T-cell (primary cell): Measurements from ENCODE around the gene ZNF649. TPM values are rescaled to one million over a fixed set of nuclear protein-coding genes. Genes with fewer than 3 reads are reported as not detected.

ENCODE experiments used
- ATAC-seq, 4 experiments: fragments of 200-7000 bp in 3 of 4; fragments of 150-1000 bp in 1 of 4; cut with Tn5 transposase; replicated peaks in 1 of 4; 1 replicate in 3 of 4; 2 replicates in 1 of 4; pipeline ENCODE4 v1.10.0; 2021; ENCODE audit warnings: moderate library complexity in 3 of 4, mild to moderate bottlenecking in 2 of 4, moderate number of reproducible peaks in 1 of 4
- CTCF ChIA-PET, 2 donors: fragments of 300-600 bp; sonication (Branson Sonifier 250); formaldehyde crosslinking; loops; one replicate each; lab custom pipeline; 2022; ENCODE audit warnings: antibody characterized with exemption in 2 of 2; lab: Charles Lee
- POLR2A ChIA-PET, 2 donors: fragments of 300-600 bp; sonication (Branson Sonifier 250); formaldehyde crosslinking; loops; one replicate each; lab custom pipeline; 2022; ENCODE audit warnings: antibody characterized with exemption in 2 of 2; lab: Charles Lee
- DNase-seq, 35 experiments: peaks; one replicate each; pipeline versions ENCODE4 v3.0.0 to v3.0.0-alpha.2; 2013 to 2023
- H3K27ac ChIP-seq: one replicate; pipeline ENCODE4 v1.5.1; 2013; ENCODE audit warnings: low read length
- H3K27me3 ChIP-seq, 2 experiments: replicated peaks in 1 of 2; 1 replicate in 1 of 2; 2 replicates in 1 of 2; pipeline versions ENCODE4 v1.6.1 to v1.7.0; 2013; ENCODE audit warnings: low read length in 1 of 2, mixed read lengths in 1 of 2; ENCODE audit not compliant: control insufficient read depth in 2 of 2, insufficient read depth in 2 of 2; ENCODE audit errors: extremely low read depth in 1 of 2
- H3K36me3 ChIP-seq, 2 donors: 1 replicate in 1 of 2; 2 replicates in 1 of 2; pipeline versions ENCODE4 v1.6.1 to v1.7.0; 2013; ENCODE audit warnings: low read length in 1 of 2; ENCODE audit not compliant: control insufficient read depth in 2 of 2, insufficient read depth in 1 of 2; ENCODE audit errors: extremely low read depth in 1 of 2
- H3K4me1 ChIP-seq, 2 experiments: 1 replicate in 1 of 2; 2 replicates in 1 of 2; pipeline versions ENCODE4 v1.6.1 to v1.7.0; 2013; ENCODE audit warnings: low read length in 2 of 2, mixed read lengths in 1 of 2; ENCODE audit not compliant: insufficient read depth in 2 of 2, control insufficient read depth in 1 of 2; ENCODE audit errors: extremely low read depth in 1 of 2
- H3K4me3 ChIP-seq, 2 donors: 1 replicate in 1 of 2; 2 replicates in 1 of 2; pipeline versions ENCODE4 v1.5.1 to v1.7.0; 2013; ENCODE audit warnings: mild to moderate bottlenecking in 2 of 2, low read length in 1 of 2, moderate library complexity in 1 of 2; ENCODE audit not compliant: control insufficient read depth in 1 of 2; ENCODE audit errors: extremely low read depth in 1 of 2
- H3K9me3 ChIP-seq: 2 replicates; pipeline ENCODE4 v1.7.0; 2013
- H3K27ac Mint-ChIP-seq, 2 donors: one replicate each; pipeline ENCODE4 v1.8.0; 2020 to 2021; ENCODE audit warnings: mild to moderate bottlenecking in 2 of 2, mixed read lengths in 2 of 2
- H3K27me3 Mint-ChIP-seq, 2 donors: one replicate each; pipeline ENCODE4 v1.8.0; 2021 to 2022; ENCODE audit warnings: mixed read lengths in 2 of 2
- H3K36me3 Mint-ChIP-seq: one replicate; pipeline ENCODE4 v1.8.0; 2021; ENCODE audit warnings: mixed read lengths
- H3K4me1 Mint-ChIP-seq, 3 donors: one replicate each; pipeline ENCODE4 v1.8.0; 2020 to 2022; ENCODE audit warnings: mixed read lengths in 3 of 3, mild to moderate bottlenecking in 1 of 3
- H3K4me3 Mint-ChIP-seq, 3 donors: one replicate each; pipeline ENCODE4 v1.8.0; 2020 to 2022; ENCODE audit warnings: mild to moderate bottlenecking in 3 of 3, mixed read lengths in 3 of 3, moderate library complexity in 3 of 3
- H3K9me3 Mint-ChIP-seq, 3 donors: one replicate each; pipeline ENCODE4 v1.8.0; 2020 to 2022; ENCODE audit warnings: mixed read lengths in 3 of 3
- WGBS: methylation state at CpG from one replicate; pipeline ENCODE4 v1.1.5; 2013; ENCODE audit warnings: missing lambda C conversion rate; ENCODE audit not compliant: insufficient coverage; 5-methylcytosine and 5-hydroxymethylcytosine counted together
- total RNA-seq, 35 experiments: library from RNA in 6 of 35; stranded (reverse) in 6 of 35; fragments of 120-200 nt in 1 of 35; gene quantifications; one replicate each; pipeline versions ENCODE4 v1.2.1 to v1.2.4 and lab custom pipeline; 2013 to 2026

The ZNF649 gene
- total RNA-seq, 5 donors from 2014 or later (not counting 1 experiment from before 2014, with no cell fraction given), result 12.4 to 28.2 (median 23.8) TPM

DNA sequence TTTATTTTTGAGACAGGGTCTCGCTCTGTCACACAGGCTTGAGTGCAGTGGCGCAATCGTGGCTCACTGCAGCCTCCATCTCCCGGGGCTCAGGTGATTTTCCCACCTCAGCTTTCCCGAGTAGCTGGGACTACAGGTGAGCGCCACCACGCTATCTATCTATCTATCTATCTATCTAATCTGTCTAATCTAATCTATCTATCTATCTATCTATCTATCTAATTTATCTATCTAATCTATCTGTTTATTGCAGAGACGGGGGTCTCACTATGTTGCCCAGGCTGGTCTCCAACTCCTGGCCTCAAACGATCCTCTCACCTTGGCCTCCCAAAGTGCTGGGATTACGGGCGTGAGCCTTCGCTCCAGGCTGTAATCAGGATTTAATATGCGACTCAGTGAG is 23.0 kb upstream of the ZNF649 start:
- ChIA-PET POLR2A (no interaction called here), CTCF (no interaction called here)
- no peaks in the 10 kb centered on the region for H3K27me3 ChIP-seq
- H3K36me3 Mint-ChIP-seq, result peaks cover 70% of the 10 kb centered on the region
- 51% methylated on average over 9 of the region's 13 CpGs for WGBS
- H3K9me3 ChIP-seq, result peaks cover 6% of the 10 kb centered on the region
- ATAC-seq (no peak), DNase-seq (no peak)
- H3K4me3 Mint-ChIP-seq, result peak overlapping the region; percentile 95 to 100 (median 98)
- peak overlapping the region; percentile 69 to 98 for H3K4me3 ChIP-seq
- H3K4me1 Mint-ChIP-seq, result peaks cover 28 to 40% (median 29%) of the 10 kb centered on the region in 3 donors
- peaks cover 32 to 49% (median 43%) of the 10 kb centered on the region in 3 donors for H3K9me3 Mint-ChIP-seq
- no peak overlapping the region for H3K27ac ChIP-seq
- H3K4me1 ChIP-seq, result peaks cover 6 to 16% of the 10 kb centered on the region in 2 experiments
- no peaks in the 10 kb centered on the region for H3K27me3 Mint-ChIP-seq
- H3K36me3 ChIP-seq, result peaks cover under 1 to 17% of the 10 kb centered on the region in 2 donors
- peak overlapping the region; percentile 92 to 95 for H3K27ac Mint-ChIP-seq

- H3K9me3 Mint-ChIP-seq, result peaks cover 32 to 51% (median 46%) of the 10 kb centered on the region in 3 donors
- H3K27ac Mint-ChIP-seq, result peak within 1 kb of the TSS; percentile 92 to 95
- H3K4me3 Mint-ChIP-seq, result peak within 1 kb of the TSS; percentile 95 to 100 (median 98)
- ChIA-PET POLR2A (interaction anchor here in 1 of 2 donors (0.5 kb wide), 1 partner anchor 1231 kb away, joined by 4 read pairs; no protein-coding TSS in a partner anchor), CTCF (interaction anchor here in 1 of 2 donors (0.6 kb wide), 1 partner anchor 756 kb away, joined by 3 read pairs; no protein-coding TSS in a partner anchor)
- no peaks in the 10 kb centered on the region for H3K27me3 Mint-ChIP-seq
- peak; percentile 86 to 93 (median 92) for ATAC-seq
- peak within 1 kb of the TSS; percentile 68 for H3K27ac ChIP-seq
- H3K36me3 Mint-ChIP-seq, result peaks cover 66% of the 10 kb centered on the region
- H3K4me1 ChIP-seq, result peaks cover 6 to 16% of the 10 kb centered on the region in 2 experiments
- peaks cover 28 to 40% (median 29%) of the 10 kb centered on the region in 3 donors for H3K4me1 Mint-ChIP-seq
- H3K27me3 ChIP-seq, result no peaks in the 10 kb centered on the region
- peaks cover 0 to 12% of the 10 kb centered on the region in 2 donors for H3K36me3 ChIP-seq
- peaks cover 6% of the 10 kb centered on the region for H3K9me3 ChIP-seq
- H3K4me3 ChIP-seq, result peak within 1 kb of the TSS; percentile 69 to 98
- DNase-seq, result peak; percentile 56 to 89 (median 76)
- WGBS, result under 1% methylated on average over 48 of the region's 52 CpGs
These were observed 22.2 kb upstream of the ZNF649 start, which contains the start of gene ZNF613 for GRCh38 chr19:51926784-51927741. ZNF613 (plus strand) TSS chr19:51927472; CDS start chr19:51936221, 8,749 bp downstream.

GRCh38 chr19:51926426-51926783 is 21.6 kb upstream of the ZNF649 start:
- Mint-ChIP-seq H3K4me3 (peak overlapping the region; percentile 95 to 100 (median 98)), H3K27me3 (no peaks in the 10 kb centered on the region), H3K36me3 (peaks cover 67% of the 10 kb centered on the region), H3K27ac (peak overlapping the region; percentile 92 to 95), H3K4me1 (peaks cover 28 to 40% (median 29%) of the 10 kb centered on the region in 3 donors), H3K9me3 (peaks cover 26 to 52% (median 48%) of the 10 kb centered on the region in 3 donors)
- DNase-seq (no peak), ATAC-seq (no peak)
- ChIA-PET CTCF (no interaction called here), POLR2A (interaction anchor here in 1 of 2 donors (0.5 kb wide), 1 partner anchor 1232 kb away, joined by 4 read pairs; no protein-coding TSS in a partner anchor)
- H3K27me3 ChIP-seq, result no peaks in the 10 kb centered on the region
- H3K9me3 ChIP-seq, result peaks cover 6% of the 10 kb centered on the region
- WGBS, result 19% methylated on average over 6 of the region's 11 CpGs
- H3K27ac ChIP-seq, result peak overlapping the region; percentile 68
- peaks cover 0 to 12% of the 10 kb centered on the region in 2 donors for H3K36me3 ChIP-seq
- peaks cover 6 to 16% of the 10 kb centered on the region in 2 experiments for H3K4me1 ChIP-seq
- peak overlapping the region; percentile 69 to 98 for H3K4me3 ChIP-seq

GRCh38 chr19:51921949-51922348 is 17.1 kb upstream of the ZNF649 start:
- Mint-ChIP-seq H3K4me1 (peaks cover 7% of the 10 kb centered on the region in 3 donors), H3K4me3 (no peak overlapping the region), H3K36me3 (peaks cover 46% of the 10 kb centered on the region), H3K9me3 (peaks cover 29 to 58% (median 56%) of the 10 kb centered on the region in 3 donors), H3K27me3 (no peaks in the 10 kb centered on the region), H3K27ac (no peak overlapping the region)
- ATAC-seq (no peak), DNase-seq (no peak)
- Histone ChIP-seq H3K27me3 (no peaks in the 10 kb centered on the region), H3K4me3 (peak overlapping the region in 1 of 2 donors; percentile 44), H3K9me3 (peaks cover 8% of the 10 kb centered on the region), H3K4me1 (peaks cover 2 to 5% of the 10 kb centered on the region in 2 experiments), H3K36me3 (no peaks in the 10 kb centered on the region), H3K27ac (no peak overlapping the region)
- CTCF ChIA-PET, result no interaction called here
- 94% methylated on average over 8 of the region's 8 CpGs for WGBS
- POLR2A ChIA-PET, result no interaction called here

DNA sequence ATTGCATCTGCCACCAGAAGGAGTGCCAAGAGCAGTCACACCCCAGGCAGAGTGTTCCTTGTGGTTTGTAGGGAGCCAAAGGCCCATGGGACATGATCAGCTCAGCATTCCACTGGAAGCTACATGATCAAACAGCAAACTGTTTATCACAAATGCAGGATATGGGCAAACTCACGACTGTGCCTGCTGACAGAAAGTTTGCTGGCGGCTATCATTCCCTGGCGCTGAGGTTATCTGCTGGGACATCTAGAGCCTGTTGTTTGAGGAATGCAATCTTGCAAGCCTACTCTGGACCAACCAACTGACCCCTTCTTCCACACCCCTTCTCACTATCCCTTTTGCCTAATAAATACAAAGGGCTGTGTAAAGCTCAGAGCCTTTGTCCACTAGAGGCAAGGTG is 14.8 kb upstream of the ZNF649 start:
- DNase-seq (no peak), ATAC-seq (no peak)
- ChIA-PET CTCF (no interaction called here), POLR2A (no interaction called here)
- Histone ChIP-seq H3K4me3 (peak overlapping the region in 1 of 2 donors; percentile 27), H3K4me1 (no peaks in the 10 kb centered on the region), H3K27ac (no peak overlapping the region), H3K9me3 (peaks cover 20% of the 10 kb centered on the region), H3K27me3 (no peaks in the 10 kb centered on the region), H3K36me3 (no peaks in the 10 kb centered on the region)
- Mint-ChIP-seq H3K27ac (no peak overlapping the region), H3K36me3 (peaks cover 42% of the 10 kb centered on the region), H3K27me3 (no peaks in the 10 kb centered on the region), H3K4me1 (no peaks in the 10 kb centered on the region), H3K4me3 (no peak overlapping the region), H3K9me3 (peaks cover 38 to 67% (median 56%) of the 10 kb centered on the region in 3 donors)
- WGBS, result no CpG with 5 or more reads among the region's 3 CpGs

GRCh38 chr19:51916167-51916566 is 11.3 kb upstream of the ZNF649 start:
- Histone ChIP-seq H3K27ac (no peak overlapping the region), H3K27me3 (peaks cover 0 to 3% of the 10 kb centered on the region in 2 experiments), H3K9me3 (peaks cover 23% of the 10 kb centered on the region), H3K4me1 (no peaks in the 10 kb centered on the region), H3K4me3 (no peak overlapping the region), H3K36me3 (no peaks in the 10 kb centered on the region)
- Mint-ChIP-seq H3K9me3 (peaks cover 46 to 66% (median 59%) of the 10 kb centered on the region in 3 donors), H3K4me3 (no peak overlapping the region), H3K27ac (no peak overlapping the region), H3K4me1 (no peaks in the 10 kb centered on the region), H3K36me3 (peaks cover 28% of the 10 kb centered on the region), H3K27me3 (no peaks in the 10 kb centered on the region)
- CTCF ChIA-PET, result no interaction called here
- no CpG with 5 or more reads among the region's 1 CpG for WGBS
- ATAC-seq (no peak), DNase-seq (no peak)
- POLR2A ChIA-PET, result interaction anchor here in 1 of 2 donors (0.7 kb wide), 1 partner anchor 1331 kb away, joined by 3 read pairs; no protein-coding TSS in a partner anchor
